HG03175 (cell line): ENCODE data around the gene ARFGAP1.
"Not testable (repeated sequence)": the region's sequence is repeated elsewhere in the genome, so short reads cannot be mapped to it uniquely, and the experiment has no call there.

Source experiments
- ATAC-seq: cut with Tn5 transposase; IDR thresholded peaks from one replicate; pipeline ENCODE4 v1.9.1; 2021; ENCODE audit warnings: mild to moderate bottlenecking, moderate library complexity; ENCODE audit not compliant: unreplicated experiment

The ARFGAP1 gene

GRCh38 chr20:63239431-63239830 lies 33.2 kb upstream of the ARFGAP1 start:
- no peak for ATAC-seq

GRCh38 chr20:63240004-63240403 lies 32.6 kb upstream of the ARFGAP1 start:
- ATAC-seq = no peak

GRCh38 chr20:63241272-63241671 lies 31.3 kb upstream of the ARFGAP1 start:
- ATAC-seq = no peak

DNA sequence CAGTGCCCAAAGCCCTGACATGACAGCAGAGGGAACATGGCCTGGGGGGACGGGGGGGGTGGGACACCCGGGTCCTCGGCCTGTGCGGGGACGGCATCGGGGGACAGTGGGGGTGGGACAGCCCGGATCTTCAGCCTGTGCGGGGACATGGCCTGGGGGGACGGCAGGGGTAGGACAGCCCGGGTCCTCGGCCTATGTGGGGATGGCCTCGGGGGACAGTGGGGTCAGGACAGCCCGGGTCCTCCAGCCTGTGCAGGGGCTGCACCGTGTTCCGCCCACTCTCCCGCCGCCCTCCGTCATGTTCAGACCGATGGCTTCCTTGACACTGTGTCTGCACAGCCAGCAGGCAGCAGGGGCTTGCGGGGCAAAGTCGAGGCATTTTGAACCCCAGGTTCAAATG lies 29.9 kb upstream of the ARFGAP1 start:
- no peak for ATAC-seq

GRCh38 chr20:63243604-63244247 lies 28.9 kb upstream of the ARFGAP1 start:
- no peak for ATAC-seq

DNA sequence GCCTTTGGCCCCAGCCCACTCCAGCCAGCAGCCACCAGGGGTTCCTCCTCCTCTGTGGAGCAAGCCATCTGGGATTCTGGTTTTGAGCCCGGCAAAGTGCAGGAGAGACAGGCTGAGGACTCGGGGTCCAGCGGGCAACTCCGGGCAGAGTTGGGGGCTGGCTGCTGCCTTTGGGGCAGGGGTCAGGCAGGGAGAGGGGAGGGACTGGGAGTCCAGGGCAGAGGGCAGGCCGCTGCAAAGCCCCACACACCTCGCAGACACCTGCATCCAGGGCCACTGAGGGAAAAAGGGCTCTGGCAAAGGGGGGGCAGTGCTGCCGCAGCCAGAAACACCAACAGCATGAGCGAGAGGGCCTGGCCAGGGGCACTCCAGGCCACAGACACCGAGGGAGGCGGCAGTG lies 28.1 kb upstream of the ARFGAP1 start:
- ATAC-seq = no peak

DNA sequence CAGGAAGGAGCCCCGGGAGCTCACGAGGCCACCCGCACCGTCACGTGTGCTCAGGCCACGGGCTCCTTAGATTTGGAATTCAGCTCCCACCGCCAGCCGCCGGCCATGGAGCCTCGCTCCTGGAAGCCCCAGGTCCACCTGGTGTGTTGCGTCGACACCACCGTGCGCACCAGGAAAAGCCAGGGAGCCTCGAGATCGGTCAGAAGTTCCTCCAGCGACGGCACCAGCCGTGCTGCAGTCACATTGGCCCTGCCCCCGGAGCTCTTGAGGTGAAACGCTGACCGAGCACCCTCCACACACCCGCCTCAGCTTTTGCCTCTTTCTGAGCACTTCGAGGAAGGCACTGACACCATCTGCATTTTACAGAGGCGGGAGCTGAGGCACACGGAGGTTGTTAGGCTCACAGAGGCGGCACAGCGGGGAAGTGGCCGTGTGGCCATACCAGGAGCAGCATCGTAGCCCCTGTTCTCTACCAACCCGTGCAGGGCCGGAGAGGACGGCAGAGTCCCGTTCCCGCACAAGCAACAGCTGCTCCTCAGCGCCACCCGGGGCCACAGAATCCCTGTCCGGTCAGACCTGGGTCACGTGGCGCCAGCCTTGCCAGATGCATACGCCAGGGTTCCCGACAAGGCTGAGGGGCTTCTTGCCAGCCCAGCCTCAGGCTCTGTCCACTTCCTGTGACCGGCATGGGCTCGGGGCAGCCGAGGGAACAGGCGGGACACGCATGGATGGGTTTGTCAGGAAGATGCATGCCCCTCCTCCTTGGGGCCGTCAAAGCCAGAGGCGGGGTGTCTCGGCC lies 25.9 kb upstream of the ARFGAP1 start:
- no peak for ATAC-seq

DNA sequence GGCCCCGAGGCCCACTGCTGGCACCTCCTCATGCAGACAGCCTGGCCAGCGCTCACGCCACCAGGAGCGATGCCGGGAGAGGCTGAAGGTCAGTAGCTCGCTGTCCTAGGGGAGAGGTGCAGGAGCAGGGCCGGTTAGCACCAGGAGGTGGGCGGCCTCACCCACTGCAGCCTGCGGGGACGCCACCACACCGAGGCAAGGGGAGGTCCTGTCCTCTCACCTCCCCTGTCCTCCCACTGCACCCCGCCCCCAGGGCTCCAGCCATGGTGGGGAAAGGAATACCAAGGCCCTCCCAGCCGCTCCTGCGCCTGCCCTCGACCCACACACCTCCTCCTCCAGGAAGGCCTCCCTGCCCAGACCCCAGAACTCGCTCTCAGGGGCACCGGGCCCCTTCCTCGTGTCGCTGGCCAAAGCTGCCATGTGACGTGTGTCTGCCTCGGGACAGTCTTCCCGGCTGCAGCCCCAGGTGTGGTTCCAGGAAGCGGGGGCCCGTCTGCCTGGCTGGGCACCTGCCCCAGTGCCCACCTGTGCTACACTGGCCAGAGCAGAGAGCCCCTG lies 24.9 kb upstream of the ARFGAP1 start:
- no peak for ATAC-seq

DNA sequence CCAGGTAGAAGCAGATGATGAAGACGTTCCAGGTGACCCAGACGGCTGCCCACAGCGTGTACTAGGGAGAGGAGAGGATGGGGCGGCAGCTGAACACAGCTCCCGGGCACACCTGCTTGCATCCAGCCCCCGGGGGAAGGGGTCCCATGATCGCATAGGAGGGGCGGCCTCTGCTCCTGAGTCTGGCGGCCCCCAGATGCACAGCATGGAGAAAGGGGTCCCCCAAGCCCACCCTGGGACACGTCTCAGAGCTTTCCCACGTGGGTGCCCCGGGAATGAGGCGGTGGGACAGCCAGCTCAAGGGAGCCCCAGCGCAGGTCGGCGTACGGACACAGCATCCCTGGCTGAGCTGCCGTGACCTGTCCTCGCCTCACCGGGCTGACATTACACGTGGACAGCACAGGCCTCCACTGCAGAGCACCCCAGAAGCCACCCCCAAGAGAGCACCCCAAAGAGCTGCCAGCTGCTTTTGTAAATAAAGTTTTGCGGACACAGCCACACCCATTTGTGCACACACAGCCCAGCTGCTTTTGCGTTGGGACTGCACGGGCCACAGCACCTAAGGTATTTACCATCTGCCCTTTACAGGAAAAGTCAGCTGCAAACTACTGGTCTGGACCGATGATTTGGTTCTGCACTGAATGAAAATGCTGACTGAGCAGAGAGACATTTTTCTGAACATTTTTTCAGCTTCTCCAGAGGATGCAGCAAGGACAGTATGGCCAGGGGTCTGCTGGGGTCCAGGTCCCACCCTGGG lies 23.6 kb upstream of the ARFGAP1 start:
- no peak for ATAC-seq

DNA sequence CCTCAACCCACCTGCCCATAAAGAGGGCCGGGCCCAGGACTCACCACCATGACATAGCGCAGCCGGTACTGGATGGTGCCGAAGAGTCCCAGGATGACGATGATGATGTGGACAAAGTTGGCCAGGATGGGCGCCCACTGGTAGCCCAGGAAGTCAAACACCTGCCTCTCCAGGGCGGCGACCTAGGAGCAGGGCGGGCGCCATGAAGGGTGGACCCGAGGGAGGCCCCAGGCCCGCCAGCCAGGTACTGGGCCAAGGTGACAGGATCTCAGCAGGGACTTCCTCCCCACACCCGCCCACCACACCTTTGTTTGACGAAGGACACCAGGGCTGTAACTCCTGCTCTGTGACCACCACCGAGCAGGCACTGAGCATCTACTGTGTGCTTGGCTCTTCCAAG lies 22.7 kb upstream of the ARFGAP1 start:
- ATAC-seq = no peak

DNA sequence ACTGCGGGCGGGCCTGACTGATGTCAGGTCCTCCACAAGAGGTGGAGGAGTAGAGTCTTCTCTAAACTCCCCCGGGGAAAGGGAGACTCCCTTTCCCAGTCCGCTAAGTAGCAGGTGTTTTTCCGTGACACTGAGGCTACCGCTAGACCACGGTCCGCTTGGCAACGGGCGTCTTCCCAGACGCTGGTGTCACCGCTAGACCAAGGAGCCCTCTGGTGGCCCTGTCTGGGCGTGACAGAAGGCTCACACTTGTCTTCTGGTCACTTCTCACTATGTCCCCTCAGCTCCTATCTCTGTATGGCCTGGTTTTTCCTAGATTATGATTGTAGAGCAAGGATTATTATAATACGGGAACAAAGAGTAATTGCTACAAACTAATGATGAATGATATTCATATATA lies 21.3 kb upstream of the ARFGAP1 start:
- ATAC-seq = not testable (repeated sequence)

GRCh38 chr20:63252284-63252711 lies 20.3 kb upstream of the ARFGAP1 start:
- no peak for ATAC-seq

GRCh38 chr20:63253065-63253437 lies 19.6 kb upstream of the ARFGAP1 start:
- no peak for ATAC-seq

GRCh38 chr20:63253438-63254231 lies 19.0 kb upstream of the ARFGAP1 start:
- ATAC-seq = no peak

DNA sequence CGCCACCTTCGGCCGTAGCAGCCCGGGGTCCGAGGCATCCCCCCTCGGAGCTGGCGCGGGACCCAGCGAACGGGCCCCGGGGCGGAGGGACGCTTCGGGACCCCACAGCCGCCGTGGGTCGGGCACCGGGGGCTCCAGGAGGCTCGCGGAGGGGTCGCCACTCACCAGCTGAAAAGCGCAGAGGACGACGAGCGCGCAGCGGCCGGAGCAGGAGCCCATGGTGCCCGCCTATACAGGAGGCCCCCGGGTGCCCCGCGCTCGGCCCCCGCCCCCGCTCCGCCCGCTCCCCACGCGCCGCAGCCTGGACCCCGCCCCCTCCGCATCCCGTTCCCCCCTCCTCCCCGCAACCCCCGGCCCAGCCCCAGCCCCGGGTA lies 18.4 kb upstream of the ARFGAP1 start, which contains the start of gene NKAIN4:
NKAIN4 (minus strand) TSS at position 232 of the 374 bp plus-strand sequence; CDS start at position 219, 13 bp downstream.
- no peak for ATAC-seq

GRCh38 chr20:63254606-63255384 lies 17.8 kb upstream of the ARFGAP1 start:
- no peak for ATAC-seq

DNA sequence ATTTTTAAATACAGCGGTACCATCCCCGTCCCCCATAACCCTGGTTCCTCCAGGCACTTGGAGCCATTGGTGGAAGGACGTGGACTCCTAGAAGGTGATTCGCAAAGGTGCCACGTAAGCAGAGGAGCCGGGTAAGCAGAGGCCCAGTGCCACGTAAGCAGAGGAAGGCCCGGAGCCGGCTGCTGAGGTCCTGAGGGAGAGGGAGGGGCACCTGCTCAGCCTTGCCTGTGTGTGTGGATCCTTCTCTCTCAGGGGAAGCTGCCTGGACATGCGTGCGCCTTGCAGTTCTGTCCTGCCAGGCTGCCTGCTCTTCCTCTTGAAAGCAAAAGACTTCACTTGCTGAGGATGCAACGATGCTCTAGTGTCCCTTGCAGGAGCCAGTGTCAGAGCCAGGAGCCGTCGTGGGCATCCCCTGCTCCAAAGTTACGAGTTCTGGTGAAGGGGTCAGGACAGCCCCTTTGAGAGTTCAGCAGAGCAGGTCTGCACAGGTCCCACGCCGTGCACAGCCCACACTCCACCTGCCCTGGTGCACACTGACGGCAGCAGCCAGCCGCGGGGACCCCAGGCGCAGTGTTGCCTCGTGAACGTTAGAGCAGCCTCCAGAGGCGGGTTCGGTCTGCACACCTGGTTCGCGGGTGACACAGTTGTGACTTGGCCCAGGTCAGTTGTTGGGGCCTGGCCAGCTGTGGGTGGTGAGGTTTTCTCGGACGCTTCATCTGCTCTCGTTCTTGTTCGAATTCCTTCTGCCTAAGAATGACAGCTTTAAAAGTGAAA lies 16.5 kb upstream of the ARFGAP1 start:
- ATAC-seq = no peak

DNA sequence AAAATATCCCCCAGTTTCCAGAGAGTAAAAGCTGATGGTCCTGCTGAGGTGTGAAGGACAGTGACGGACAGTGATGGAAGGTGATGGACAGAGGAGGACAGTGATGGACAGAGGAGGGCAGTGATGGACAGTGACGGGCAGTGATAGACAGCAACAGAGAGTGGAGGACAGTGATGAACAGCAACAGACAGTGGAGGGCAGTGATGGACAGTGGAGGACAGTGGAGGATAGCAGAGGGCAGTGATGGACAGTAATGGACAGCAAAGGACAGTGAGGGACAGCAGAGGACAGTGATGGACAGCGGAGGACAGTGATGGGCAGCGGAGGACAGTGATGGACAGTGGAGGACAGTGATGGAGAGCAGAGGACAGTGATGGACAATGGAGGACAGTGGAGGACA lies 15.7 kb upstream of the ARFGAP1 start:
- no peak for ATAC-seq

DNA sequence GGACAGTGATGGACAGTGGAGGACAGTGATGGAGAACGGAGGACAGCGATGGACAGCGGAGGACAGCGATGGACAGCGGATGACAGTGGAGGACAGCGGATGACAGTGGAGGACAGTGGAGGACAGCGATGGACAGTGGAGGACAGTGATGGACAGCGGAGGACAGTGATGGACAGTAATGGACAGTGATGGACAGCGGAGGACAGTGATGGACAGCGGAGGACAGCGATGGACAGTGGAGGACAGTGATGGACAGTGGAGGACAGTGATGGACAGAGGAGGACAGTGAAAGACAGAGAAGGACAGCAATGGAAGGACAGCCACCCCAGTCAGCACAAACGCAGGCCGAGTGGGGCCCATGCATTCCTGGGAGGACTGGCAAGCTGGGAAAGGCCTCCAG lies 15.0 kb upstream of the ARFGAP1 start:
- no peak for ATAC-seq
